Esophagus muscularis mucosa (tissue), 4 donors: ENCODE data around the gene FAAP100.

ENCODE experiments used
- EP300 ChIP-seq: sonication (generic); formaldehyde crosslinking; IDR thresholded peaks from one replicate; pipeline ENCODE4 v1.6.1; 2017; ENCODE audit warnings: antibody characterized with exemption
- POLR2A ChIP-seq: fragments of 450-650 bp; IDR thresholded peaks from one replicate; pipeline ENCODE4 v1.6.1; 2017; ENCODE audit warnings: antibody characterized with exemption, moderate library complexity, mild to moderate bottlenecking, low read depth
- POLR2AphosphoS5 ChIP-seq, 2 donors: sonication (generic); formaldehyde crosslinking; IDR thresholded peaks; one replicate each; pipeline ENCODE4 v1.6.1; 2017; ENCODE audit warnings: antibody characterized with exemption in 2 of 2
- TF ChIP-seq, protein P1 (sequence below), 3 experiments: fragments of 200-600 bp in 2 of 3; fragments of 450-650 bp in 1 of 3; sonication (generic) in 2 of 3; IDR thresholded peaks; one replicate each; pipeline ENCODE4 v1.5.1; 2017 to 2019; ENCODE audit warnings: antibody characterized with exemption in 3 of 3, mild to moderate bottlenecking in 2 of 3, moderate library complexity in 1 of 3

DNA sequence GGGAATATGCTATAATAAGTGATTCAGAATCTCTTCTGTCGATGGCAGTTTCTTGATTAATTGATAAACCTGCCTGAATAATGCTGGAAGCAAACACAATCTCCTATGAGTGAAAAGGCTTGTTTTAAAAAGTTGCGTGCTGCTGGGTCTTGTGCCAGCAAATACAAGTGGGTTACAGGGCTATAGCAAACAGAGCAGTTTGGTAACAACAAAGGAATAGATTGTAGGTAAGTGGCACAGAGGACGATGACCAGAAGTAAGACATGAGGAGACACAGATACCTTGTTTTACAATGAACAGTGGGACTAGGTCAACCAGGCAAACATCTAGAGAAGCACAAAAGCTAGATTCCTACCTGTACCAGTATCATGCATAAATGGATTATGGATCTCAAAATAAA, 23.7 kb upstream of the FAAP100 start:
- TF ChIP-seq POLR2AphosphoS5 (IDR thresholded peaks at IDR 0.05) = no peak
- TF ChIP-seq, protein P1, sequence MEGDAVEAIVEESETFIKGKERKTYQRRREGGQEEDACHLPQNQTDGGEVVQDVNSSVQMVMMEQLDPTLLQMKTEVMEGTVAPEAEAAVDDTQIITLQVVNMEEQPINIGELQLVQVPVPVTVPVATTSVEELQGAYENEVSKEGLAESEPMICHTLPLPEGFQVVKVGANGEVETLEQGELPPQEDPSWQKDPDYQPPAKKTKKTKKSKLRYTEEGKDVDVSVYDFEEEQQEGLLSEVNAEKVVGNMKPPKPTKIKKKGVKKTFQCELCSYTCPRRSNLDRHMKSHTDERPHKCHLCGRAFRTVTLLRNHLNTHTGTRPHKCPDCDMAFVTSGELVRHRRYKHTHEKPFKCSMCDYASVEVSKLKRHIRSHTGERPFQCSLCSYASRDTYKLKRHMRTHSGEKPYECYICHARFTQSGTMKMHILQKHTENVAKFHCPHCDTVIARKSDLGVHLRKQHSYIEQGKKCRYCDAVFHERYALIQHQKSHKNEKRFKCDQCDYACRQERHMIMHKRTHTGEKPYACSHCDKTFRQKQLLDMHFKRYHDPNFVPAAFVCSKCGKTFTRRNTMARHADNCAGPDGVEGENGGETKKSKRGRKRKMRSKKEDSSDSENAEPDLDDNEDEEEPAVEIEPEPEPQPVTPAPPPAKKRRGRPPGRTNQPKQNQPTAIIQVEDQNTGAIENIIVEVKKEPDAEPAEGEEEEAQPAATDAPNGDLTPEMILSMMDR (IDR thresholded peaks at IDR 0.05) = no peak
- no peak for TF ChIP-seq EP300
- no peak for TF ChIP-seq POLR2A
